HCT116 (cell line): ENCODE data around the gene PIK3CA. TPM values are rescaled to one million over a fixed set of nuclear protein-coding genes. Genes with fewer than 3 reads are reported as not detected.

ENCODE experiments used
- ATAC-seq: fragments of 200-7000 bp; cut with Tn5 transposase; 2 replicates; pipeline ENCODE4 v1.9.1; 2020; ENCODE audit warnings: mild to moderate bottlenecking, moderate library complexity
- BruUV-seq: library from RNA; stranded (reverse); fragments of 400-500 nt; replicated peaks from 2 replicates; lab custom pipeline; 2021; lab: Mats Ljungman, UMichigan
- CTCF ChIA-PET: fragments of 300-600 bp; sonication (Branson Sonifier 250); formaldehyde crosslinking; loops from one replicate; lab custom pipeline; 2021; ENCODE audit warnings: antibody characterized with exemption; lab: Charles Lee
- POLR2A ChIA-PET: fragments of 300-600, 350-600 bp; sonication (Branson Sonifier 250); formaldehyde crosslinking; loops from one replicate; lab custom pipeline; 2021; ENCODE audit warnings: antibody characterized with exemption; lab: Charles Lee
- RAD21 ChIA-PET, 2 experiments: fragments of 300-600 bp; sonication (Branson Sonifier 250); formaldehyde crosslinking; loops; one replicate each; lab custom pipeline; 2023; ENCODE audit warnings: low total read pairs in 2 of 2; ENCODE audit not compliant: uncharacterized antibody in 2 of 2, unreplicated experiment in 2 of 2, low non-redundant PET in 1 of 2; lab: Charles Lee
- DNase-seq: peaks from one replicate; pipeline ENCODE4 v3.0.0-alpha.2; 2010; ENCODE audit warnings: low read depth, low spot score
- H2AFZ ChIP-seq: fragments of 200-600 bp; shearing (Covaris generic), sonication (generic); 2 replicates; pipeline ENCODE4 v1.6.1; 2017; ENCODE audit warnings: low read depth, mixed run types, mixed read lengths, antibody characterized with exemption, low read length; ENCODE audit not compliant: poor library complexity, severe bottlenecking
- H3K27ac ChIP-seq: 2 replicates; pipeline ENCODE4 v1.5.1; 2012; ENCODE audit warnings: low read depth, low read length
- H3K27me3 ChIP-seq: fragments of 200-600 bp; sonication (generic); 2 replicates; pipeline ENCODE4 v1.6.1; 2016; ENCODE audit warnings: mixed run types, low read length, mixed read lengths; ENCODE audit not compliant: insufficient read depth
- H3K36me3 ChIP-seq, 2 experiments: fragments of 200-500 bp in 1 of 2; fragments of 200-600 bp in 1 of 2; sonication (Bioruptor generic) in 1 of 2; sonication (generic) in 1 of 2; 2 replicates each; pipeline versions ENCODE4 v1.5.1 to v1.6.1; 2014 to 2016; ENCODE audit warnings: low read length in 2 of 2, inconsistent platforms in 1 of 2, mixed read lengths in 1 of 2, mixed run types in 1 of 2; ENCODE audit not compliant: insufficient read depth in 2 of 2, control insufficient read depth in 1 of 2
- H3K4me1 ChIP-seq, 2 experiments: fragments of 200-600 bp in 1 of 2; sonication (generic) in 1 of 2; 2 replicates each; pipeline versions ENCODE4 v1.5.1 to v1.6.1; 2012 to 2017; ENCODE audit warnings: low read length in 2 of 2, inconsistent platforms in 1 of 2, mild to moderate bottlenecking in 1 of 2, mixed read lengths in 1 of 2, mixed run types in 1 of 2, moderate library complexity in 1 of 2; ENCODE audit not compliant: insufficient read depth in 2 of 2, control insufficient read depth in 1 of 2
- H3K4me2 ChIP-seq: fragments of 200-600 bp; sonication (generic); 2 replicates; pipeline ENCODE4 v1.6.1; 2017; ENCODE audit warnings: mixed run types, low read length, mixed read lengths
- H3K4me3 ChIP-seq, 2 experiments: fragments of 200-600 bp in 1 of 2; sonication (generic) in 1 of 2; replicated peaks in 1 of 2; 2 replicates each; pipeline ENCODE4 v1.5.1; 2011 to 2016; ENCODE audit warnings: low read length in 2 of 2, control low read depth in 1 of 2, low read depth in 1 of 2, mild to moderate bottlenecking in 1 of 2, mixed read lengths in 1 of 2, mixed run types in 1 of 2
- H3K79me2 ChIP-seq: fragments of 200-600 bp; sonication (generic); 2 replicates; pipeline ENCODE4 v1.6.1; 2017; ENCODE audit warnings: mild to moderate bottlenecking, mixed run types, low read length, moderate library complexity, mixed read lengths; ENCODE audit not compliant: insufficient read depth
- H3K9ac ChIP-seq: fragments of 200-600 bp; sonication (generic); 2 replicates; pipeline ENCODE4 v1.6.1; 2016; ENCODE audit warnings: low read length, mixed read lengths
- H3K9me2 ChIP-seq: fragments of 200-600 bp; sonication (generic), shearing (Covaris generic); 2 replicates; pipeline ENCODE4 v1.6.1; 2017; ENCODE audit warnings: mixed run types, mild to moderate bottlenecking, moderate library complexity; ENCODE audit not compliant: insufficient read depth
- H3K9me3 ChIP-seq, 2 experiments: fragments of 200-500 bp in 1 of 2; fragments of 200-600 bp in 1 of 2; sonication (Bioruptor generic) in 1 of 2; sonication (generic) in 1 of 2; 2 replicates each; pipeline ENCODE4 v1.6.1; 2014 to 2017; ENCODE audit warnings: low read length in 2 of 2, mixed read lengths in 2 of 2, inconsistent platforms in 1 of 2, low read depth in 1 of 2, mild to moderate bottlenecking in 1 of 2, mixed run types in 1 of 2, moderate library complexity in 1 of 2; ENCODE audit not compliant: control insufficient read depth in 1 of 2, insufficient read depth in 1 of 2
- H4K20me1 ChIP-seq: fragments of 200-600 bp; sonication (generic), shearing (Covaris generic); 2 replicates; pipeline ENCODE4 v1.6.1; 2017; ENCODE audit warnings: mixed run types, mild to moderate bottlenecking, moderate library complexity; ENCODE audit not compliant: insufficient read depth
- CEBPB ChIP-seq: IDR thresholded peaks from 2 replicates; pipeline ENCODE4 v1.6.1; 2012; ENCODE audit warnings: low read depth
- CTCF ChIP-seq, 3 experiments: fragments of 200-600 bp in 1 of 3; sonication (generic) in 1 of 3; IDR thresholded peaks in 2 of 3; conservative IDR thresholded peaks in 1 of 3; 2 replicates each; pipeline ENCODE4 v1.5.1; 2012 to 2017; ENCODE audit warnings: low read depth in 2 of 3, low read length in 2 of 3, antibody characterized with exemption in 1 of 3, borderline replicate concordance in 1 of 3, control low read depth in 1 of 3, mild to moderate bottlenecking in 1 of 3, mixed read lengths in 1 of 3, mixed run types in 1 of 3, moderate library complexity in 1 of 3; ENCODE audit not compliant: insufficient read depth in 1 of 3
- EGR1 ChIP-seq: IDR thresholded peaks from 2 replicates; pipeline ENCODE4 v1.6.1; 2012; ENCODE audit warnings: low read depth
- POLR2AphosphoS5 ChIP-seq: IDR thresholded peaks from 2 replicates; pipeline ENCODE4 v1.6.1; 2011; ENCODE audit warnings: mild to moderate bottlenecking, low read depth, low read length, moderate library complexity
- RAD21 ChIP-seq: IDR thresholded peaks from 2 replicates; pipeline ENCODE4 v1.6.1; 2012; ENCODE audit warnings: low read depth, mild to moderate bottlenecking
- REST ChIP-seq: IDR thresholded peaks from 2 replicates; pipeline ENCODE4 v1.6.1; 2012; ENCODE audit warnings: low read depth
- SIN3A ChIP-seq: IDR thresholded peaks from 2 replicates; pipeline ENCODE4 v1.6.1; 2012; ENCODE audit warnings: low read depth
- SRF ChIP-seq: IDR thresholded peaks from 2 replicates; pipeline ENCODE4 v1.6.1; 2012; ENCODE audit warnings: low read depth
- YY1 ChIP-seq: IDR thresholded peaks from 2 replicates; pipeline ENCODE4 v1.6.1; 2011; ENCODE audit warnings: low read length, low read depth, moderate library complexity, mild to moderate bottlenecking; ENCODE audit not compliant: insufficient replicate concordance; ENCODE audit errors: extremely low read depth
- ZNF274 ChIP-seq: fragments of 200-500 bp; sonication (Bioruptor generic); IDR thresholded peaks from 2 replicates; pipeline ENCODE4 v1.6.1; 2014; ENCODE audit warnings: mild to moderate bottlenecking, low read depth, low read length, inconsistent platforms
- intact Hi-C: fragments of 100-400 bp; cut with micrococcal nuclease; formaldehyde crosslinking; loops from 2 replicates; pipeline ENCODE4 v1.10.0; 2022
- total RNA-seq: library from RNA; stranded (reverse); gene quantifications from one replicate; pipeline ENCODE4 v1.2.1, GENCODE V29; 2021; ENCODE audit not compliant: unreplicated experiment

The PIK3CA gene
- total RNA-seq, 1 experiment from 2014 or later = 17.9 TPM

- Histone ChIP-seq H3K9ac (peak overlapping the region; percentile 69), H3K27ac (peak overlapping the region; percentile 62; the same call in 1 of the 2 replicates), H2AFZ (peak overlapping the region; percentile 97), H3K4me3 (peak overlapping the region; percentile 65 to 84), H3K9me3 (no peaks in the 10 kb centered on the region), H3K4me1 (peaks cover 0 to 14% of the 10 kb centered on the region in 2 experiments; a peak in 3 of 4 replicates), H3K4me2 (peak overlapping the region; percentile 91), H4K20me1 (no peaks in the 10 kb centered on the region), H3K9me2 (no peaks in the 10 kb centered on the region), H3K79me2 (peaks cover 32% of the 10 kb centered on the region), H3K36me3 (no peaks in the 10 kb centered on the region), H3K27me3 (no peaks in the 10 kb centered on the region)
- ChIA-PET POLR2A (no interaction called here), RAD21 (interaction anchor here in 1 of 2 experiments (1.2 kb wide), 1 partner anchor 168 kb away, joined by 3 read pairs; no protein-coding TSS in a partner anchor), CTCF (interaction anchor here (1.0 to 1.5 kb wide), 2 partner anchors 9 to 65 kb away, joined by 3 read pairs; no protein-coding TSS in a partner anchor)
- DNase-seq = peak; percentile 71
- TF ChIP-seq POLR2AphosphoS5 (no peak), EGR1 (no peak), REST (no peak), RAD21 (peak; percentile 70), CEBPB (0 out of 2 replicates have a peak, but pooled peaks have one; percentile 12), CTCF (IDR thresholded peaks at IDR 0.05 in 2 of 3, conservative IDR thresholded peaks at IDR 0.05 in 1 of 3; ENCODE audit: borderline replicate concordance in 1 of 3, insufficient read depth in 1 of 3, low read depth in 2 of 3, low read length in 2 of 3) (peak; percentile 58 to 65 (median 64)), SIN3A (no peak), YY1 (no peak), ZNF274 (no peak), SRF (peak; percentile 27; the same call in 1 of the 2 replicates)
- ATAC-seq = peak; percentile 48
- intact Hi-C loops = loop anchor here (1.0 to 2.0 kb wide), 3 partner anchors 78 to 411 kb away; no protein-coding TSS in a partner anchor
- BruUV-seq = no TSS peak
Measured at GRCh38 chr3:179146911-179147513, 1.1 kb upstream of the PIK3CA start.
